ENCODE results near the gene BICDL1.
"Not testable (repeated sequence)": the region's sequence is repeated elsewhere in the genome, so short reads cannot be mapped to it uniquely, and the experiment has no call there.

BICDL1 gene

GRCh38 chr12:119988472-119989360, at the start of gene BICDL1:
BICDL1 (plus strand) TSS chr12:119989236; CDS start chr12:119989869, 633 bp downstream.
- DNase-seq (ENCODE audit: low spot score), result peak; percentile 74

- DNase-seq (ENCODE audit: low spot score), result peak; percentile 24
Measured at GRCh38 chr12:119940897-119941296, 48.1 kb upstream of the BICDL1 start.

GRCh38 chr12:119942386-119942785, 46.6 kb upstream of the BICDL1 start:
- no peak for DNase-seq (ENCODE audit: low spot score)

- no peak for DNase-seq (ENCODE audit: low spot score)
Measured at GRCh38 chr12:119946213-119946612, 42.8 kb upstream of the BICDL1 start.

GRCh38 chr12:119949145-119949544, 39.9 kb upstream of the BICDL1 start:
- no peak for DNase-seq (ENCODE audit: low spot score)

- DNase-seq (ENCODE audit: low spot score), result no peak
Measured at GRCh38 chr12:119949594-119949993, 39.4 kb upstream of the BICDL1 start.

- no peak for DNase-seq (ENCODE audit: low spot score)
Measured at GRCh38 chr12:119956047-119956446, 33.0 kb upstream of the BICDL1 start.

- DNase-seq (ENCODE audit: low spot score), result no peak
Measured at GRCh38 chr12:119957135-119957534, 31.9 kb upstream of the BICDL1 start.

GRCh38 chr12:119959435-119959834, 29.6 kb upstream of the BICDL1 start:
- no peak for DNase-seq (ENCODE audit: low spot score)

GRCh38 chr12:119964123-119964522, 24.9 kb upstream of the BICDL1 start:
- DNase-seq (ENCODE audit: low spot score), result no peak

- DNase-seq (ENCODE audit: low spot score), result no peak
Measured at GRCh38 chr12:119964929-119965328, 24.1 kb upstream of the BICDL1 start.

- DNase-seq (ENCODE audit: low spot score), result no peak
Measured at GRCh38 chr12:119980242-119980641, 8.8 kb upstream of the BICDL1 start.

GRCh38 chr12:119980702-119981101, 8.3 kb upstream of the BICDL1 start:
- not testable (repeated sequence) for DNase-seq (ENCODE audit: low spot score)

GRCh38 chr12:119989361-119989730, 310 bp downstream of the BICDL1 start:
- peak; percentile 76 for DNase-seq (ENCODE audit: low spot score)

GRCh38 chr12:119989731-119990381, 820 bp downstream of the BICDL1 start:
- DNase-seq (ENCODE audit: low spot score), result peak; percentile 93

GRCh38 chr12:119990382-119990874, 1.4 kb downstream of the BICDL1 start:
- DNase-seq (ENCODE audit: low spot score), result no peak

GRCh38 chr12:119992129-119992705, 3.2 kb downstream of the BICDL1 start:
- DNase-seq (ENCODE audit: low spot score), result no peak

GRCh38 chr12:119994892-119995658, 6.0 kb downstream of the BICDL1 start:
- no peak for DNase-seq (ENCODE audit: low spot score)

GRCh38 chr12:119996417-119996816, 7.4 kb downstream of the BICDL1 start:
- no peak for DNase-seq (ENCODE audit: low spot score)

- DNase-seq (ENCODE audit: low spot score), result no peak
Measured at GRCh38 chr12:119998471-119999245, 9.6 kb downstream of the BICDL1 start.

GRCh38 chr12:120000556-120000955, 11.5 kb downstream of the BICDL1 start:
- DNase-seq (ENCODE audit: low spot score), result no peak
